SJCRH30 (cell line): Measurements from ENCODE around the gene ARHGAP11B.
"Not testable (repeated sequence)": the region's sequence is repeated elsewhere in the genome, so short reads cannot be mapped to it uniquely, and the experiment has no call there.

ENCODE experiments used
- DNase-seq, 2 experiments: peaks; one replicate each; pipeline ENCODE4 v3.0.0-alpha.2; 2015 to 2020
- H3K27ac ChIP-seq: fragments of 250-450 bp; sonication (Bioruptor Pico); 2 replicates; pipeline ENCODE4 v1.5.1; 2020; ENCODE audit warnings: mild to moderate bottlenecking, moderate library complexity
- H3K27me3 ChIP-seq: fragments of 250-450 bp; sonication (Bioruptor Pico); 2 replicates; pipeline ENCODE4 v1.5.1; 2020; ENCODE audit warnings: mild to moderate bottlenecking, moderate library complexity
- H3K36me3 ChIP-seq: fragments of 250-450 bp; sonication (Bioruptor Pico); 2 replicates; pipeline ENCODE4 v1.5.1; 2020; ENCODE audit warnings: mild to moderate bottlenecking, moderate library complexity
- H3K4me1 ChIP-seq: fragments of 250-450 bp; sonication (Bioruptor Pico); 2 replicates; pipeline ENCODE4 v1.5.1; 2020; ENCODE audit warnings: mild to moderate bottlenecking, moderate library complexity
- H3K4me3 ChIP-seq: fragments of 250-450 bp; sonication (Bioruptor Pico); 2 replicates; pipeline ENCODE4 v1.5.1; 2020; ENCODE audit warnings: mild to moderate bottlenecking, moderate library complexity
- H3K9me3 ChIP-seq: fragments of 250-450 bp; sonication (Bioruptor Pico); replicated peaks from 2 replicates; pipeline ENCODE4 v1.5.1; 2020; ENCODE audit warnings: mild to moderate bottlenecking, moderate library complexity

The ARHGAP11B gene

DNA sequence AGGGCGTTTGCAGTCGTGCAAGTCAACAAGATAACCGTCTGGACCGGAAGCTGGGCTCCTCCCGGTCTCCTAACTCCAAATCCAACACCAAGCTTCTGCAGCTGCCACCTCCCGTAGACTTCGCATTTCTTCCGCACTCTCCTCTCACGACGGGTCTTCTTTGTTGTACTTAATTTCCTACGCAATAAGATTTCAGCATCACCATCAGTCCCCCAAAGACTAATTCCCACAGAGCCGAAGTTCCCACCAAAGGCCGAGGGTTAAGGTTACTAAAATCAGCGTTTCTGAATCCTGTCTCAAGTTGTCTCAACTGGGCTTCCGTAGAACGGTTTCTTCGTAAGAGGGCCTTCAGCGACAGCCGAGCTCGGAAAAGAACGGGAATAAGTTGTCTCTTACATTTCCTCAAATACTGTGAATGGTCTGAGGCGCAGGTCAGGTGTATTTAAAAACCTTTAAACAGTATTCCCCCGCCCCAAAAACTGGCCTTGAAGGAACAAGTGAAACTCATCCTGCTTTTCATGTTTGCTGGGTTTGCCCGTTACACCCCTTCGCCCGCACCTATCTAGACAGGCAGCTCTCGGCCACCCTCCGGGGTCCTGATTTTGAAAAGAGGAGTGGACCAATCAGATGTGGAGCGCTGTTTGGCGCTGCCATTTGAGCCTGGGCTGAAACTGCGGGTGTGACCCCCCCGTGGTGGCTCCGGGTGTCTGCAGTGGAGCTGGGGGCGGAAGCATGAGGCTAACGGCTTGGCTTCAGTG is at the start of gene ARHGAP11B:
TSS of gene ARHGAP11B (plus strand) at position 693 of the 758 bp plus-strand sequence.
- Histone ChIP-seq H3K4me3 (peak within 1 kb of the TSS; percentile 95), H3K27ac (peak within 1 kb of the TSS; percentile 93)
- H3K27me3 ChIP-seq, H3K4me1 ChIP-seq, H3K36me3 ChIP-seq, H3K9me3 ChIP-seq: not testable (repeated sequence)
- DNase-seq: peak; percentile 95 to 96

DNA sequence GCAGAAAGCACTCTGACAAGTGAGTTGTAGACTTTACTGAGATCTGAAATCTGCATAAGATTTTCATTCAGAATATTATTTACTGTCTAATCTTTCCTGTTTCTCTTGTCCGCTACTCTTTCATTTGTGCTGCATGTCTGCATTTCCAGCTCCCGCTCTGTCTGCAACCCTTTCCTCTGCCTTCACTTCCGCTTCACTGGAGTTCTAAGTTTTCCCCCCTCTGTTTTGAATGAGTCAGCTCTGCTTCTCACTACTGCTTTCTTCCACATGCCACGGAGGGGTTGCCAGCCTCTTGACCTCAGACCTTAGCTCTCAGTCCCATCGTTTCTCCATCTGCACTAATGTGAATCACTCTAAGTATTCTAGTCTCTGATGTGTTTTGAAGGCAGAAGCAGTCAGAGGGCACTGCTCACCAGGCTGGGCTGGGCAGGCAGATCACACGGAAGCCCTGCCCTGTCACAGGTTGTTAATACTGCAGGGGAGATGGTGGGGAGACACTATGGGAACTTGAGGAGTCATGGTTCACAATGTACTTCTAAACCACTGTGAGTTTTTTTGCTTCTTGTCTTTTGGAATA is 46.4 kb upstream of the ARHGAP11B start:
- not testable (repeated sequence) for H3K4me1 ChIP-seq, DNase-seq, H3K27me3 ChIP-seq, H3K9me3 ChIP-seq, H3K27ac ChIP-seq, H3K36me3 ChIP-seq, H3K4me3 ChIP-seq

DNA sequence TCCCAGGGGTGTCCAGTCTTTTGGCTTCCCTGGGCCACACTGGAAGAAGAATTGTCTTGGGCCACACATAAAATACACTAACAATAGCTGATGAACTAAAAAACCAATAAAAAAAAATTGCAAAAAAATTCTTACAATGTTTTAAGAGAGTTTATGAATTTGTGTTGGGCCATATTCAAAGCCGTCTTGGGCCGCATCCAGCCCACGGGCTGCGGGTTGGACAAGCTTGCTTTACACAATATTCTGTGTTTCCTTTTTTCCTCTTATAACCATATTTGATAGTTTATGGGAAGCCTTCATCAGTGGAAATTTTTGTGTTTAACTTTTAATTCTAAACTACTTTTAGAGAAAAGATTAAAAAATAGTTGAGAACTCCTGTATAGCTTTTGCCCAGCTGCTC is 45.2 kb upstream of the ARHGAP11B start:
- not testable (repeated sequence) for H3K4me3 ChIP-seq, H3K4me1 ChIP-seq, DNase-seq, H3K9me3 ChIP-seq, H3K27ac ChIP-seq, H3K36me3 ChIP-seq, H3K27me3 ChIP-seq

DNA sequence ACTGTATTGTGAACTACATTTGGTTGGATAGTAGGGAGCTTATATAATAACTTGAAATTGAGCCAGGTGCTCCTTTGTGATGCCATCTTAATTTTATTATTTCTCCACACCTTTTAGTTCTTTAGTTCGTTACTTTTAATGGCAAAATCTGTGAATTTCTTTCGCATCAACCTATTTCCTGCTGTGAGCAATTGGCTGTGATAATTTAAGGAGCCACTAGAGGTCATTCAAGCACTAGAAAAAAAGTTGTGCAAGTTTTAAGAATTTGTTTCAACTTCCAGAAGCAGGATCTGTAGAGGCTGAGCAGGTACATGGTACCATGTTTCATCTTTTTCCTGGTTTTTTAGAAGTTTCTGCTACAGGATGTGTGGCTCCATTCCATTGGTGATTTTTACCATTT is 27.0 kb upstream of the ARHGAP11B start:
- DNase-seq, H3K9me3 ChIP-seq, H3K27me3 ChIP-seq, H3K4me1 ChIP-seq, H3K4me3 ChIP-seq, H3K36me3 ChIP-seq, H3K27ac ChIP-seq: not testable (repeated sequence)

DNA sequence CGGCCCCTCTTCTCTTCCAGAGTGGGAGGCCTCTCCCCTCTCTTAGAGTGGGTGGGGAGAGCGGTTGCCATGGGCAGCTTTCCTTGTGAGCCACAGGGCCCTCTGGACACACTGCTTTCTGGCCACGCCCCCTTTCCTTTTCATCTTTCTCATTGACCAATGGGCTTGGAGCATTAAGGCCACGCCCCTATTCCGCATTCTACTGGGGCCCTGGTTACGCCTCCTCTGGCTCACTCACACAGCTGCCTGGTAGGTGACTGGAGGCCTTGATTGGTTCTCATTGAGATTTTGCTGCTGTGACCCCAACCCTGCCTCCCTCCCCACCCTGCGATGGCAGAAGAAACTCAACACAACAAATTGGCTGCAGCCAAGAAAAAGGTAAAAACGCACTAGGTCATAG is 22.1 kb upstream of the ARHGAP11B start, which contains the start of gene GOLGA8H:
TSS of gene GOLGA8H (plus strand) at position 233 of the 400 bp plus-strand sequence. CDS start at position 331, 98 bp downstream.
- not testable (repeated sequence) for H3K9me3 ChIP-seq, H3K4me1 ChIP-seq
- DNase-seq: peak in 1 of 2 experiments; percentile 6

DNA sequence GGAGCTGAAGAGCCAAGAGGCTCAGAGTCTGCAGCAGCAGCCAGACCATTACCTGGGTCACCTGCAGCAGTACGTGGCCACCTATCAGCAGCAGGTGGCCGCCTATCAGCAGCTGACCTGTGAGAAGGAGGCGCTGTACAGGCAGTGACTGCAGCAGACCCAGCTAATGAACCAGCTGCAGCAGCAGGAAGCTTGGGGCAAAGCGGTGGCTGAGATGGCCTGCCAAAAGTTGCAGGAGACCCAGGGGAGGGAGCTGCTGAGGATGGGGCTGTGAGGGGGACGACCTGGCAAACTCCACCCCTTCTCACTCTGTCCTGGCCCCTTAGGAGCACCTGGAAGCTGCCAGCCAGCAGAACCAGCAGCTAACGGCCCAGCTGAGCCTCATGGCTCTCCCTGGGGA is 13.7 kb upstream of the ARHGAP11B start:
- H3K27me3 ChIP-seq, DNase-seq, H3K9me3 ChIP-seq, H3K27ac ChIP-seq, H3K4me3 ChIP-seq, H3K36me3 ChIP-seq, H3K4me1 ChIP-seq: not testable (repeated sequence)

More for the DNA sequence above, 22.1 kb upstream of the ARHGAP11B start, which contains the start of gene GOLGA8H:
- H3K36me3 ChIP-seq, H3K27ac ChIP-seq, H3K27me3 ChIP-seq, H3K4me3 ChIP-seq: not testable (repeated sequence)

DNA sequence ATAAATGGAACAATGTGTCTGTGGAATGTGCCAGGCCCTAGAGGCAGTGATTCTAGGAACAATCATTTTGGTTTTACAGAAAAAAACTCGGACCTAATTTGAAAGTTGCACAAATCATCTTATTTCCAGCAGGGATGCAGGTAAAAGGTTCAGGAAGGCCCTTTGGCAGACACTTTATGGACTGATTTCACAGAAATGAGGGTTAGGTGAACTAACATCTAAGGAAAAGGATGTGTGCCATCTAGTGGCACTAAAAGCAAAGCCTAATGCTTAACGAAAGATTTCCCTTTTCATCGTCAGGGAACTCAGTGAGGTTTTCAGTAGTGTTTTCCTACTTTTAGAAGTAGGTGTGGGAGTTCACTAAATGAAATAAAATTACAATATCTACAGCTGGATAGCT is 4.6 kb upstream of the ARHGAP11B start:
- H3K36me3 ChIP-seq, H3K4me3 ChIP-seq, H3K27ac ChIP-seq, H3K9me3 ChIP-seq, H3K27me3 ChIP-seq, H3K4me1 ChIP-seq: not testable (repeated sequence)
- peak in 1 of 2 experiments; percentile 31 for DNase-seq

DNA sequence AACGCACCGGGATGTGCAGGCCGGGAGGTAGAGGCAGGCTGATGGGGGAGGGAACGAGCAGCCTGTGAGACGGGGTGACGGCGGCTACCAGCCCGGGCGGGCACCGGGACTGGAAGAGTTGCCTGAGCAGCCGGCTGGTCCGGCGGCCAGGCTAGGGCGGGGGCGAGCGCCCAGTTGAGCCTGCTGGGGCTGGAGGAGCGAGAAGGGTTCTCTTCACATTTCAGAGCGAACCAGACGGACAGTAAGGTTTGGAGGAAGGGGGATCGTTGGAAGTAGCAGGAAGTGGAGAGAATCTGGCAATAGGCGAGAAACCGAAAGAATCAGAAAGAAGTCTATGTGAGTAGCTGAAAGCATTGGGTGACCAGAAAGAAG is 252 bp downstream of the ARHGAP11B start:
- H3K36me3 ChIP-seq, H3K27me3 ChIP-seq, H3K4me1 ChIP-seq, H3K9me3 ChIP-seq: not testable (repeated sequence)
- Histone ChIP-seq H3K27ac (peak overlapping the region; percentile 93), H3K4me3 (peak overlapping the region; percentile 95)
- DNase-seq: peak; percentile 10 to 40

DNA sequence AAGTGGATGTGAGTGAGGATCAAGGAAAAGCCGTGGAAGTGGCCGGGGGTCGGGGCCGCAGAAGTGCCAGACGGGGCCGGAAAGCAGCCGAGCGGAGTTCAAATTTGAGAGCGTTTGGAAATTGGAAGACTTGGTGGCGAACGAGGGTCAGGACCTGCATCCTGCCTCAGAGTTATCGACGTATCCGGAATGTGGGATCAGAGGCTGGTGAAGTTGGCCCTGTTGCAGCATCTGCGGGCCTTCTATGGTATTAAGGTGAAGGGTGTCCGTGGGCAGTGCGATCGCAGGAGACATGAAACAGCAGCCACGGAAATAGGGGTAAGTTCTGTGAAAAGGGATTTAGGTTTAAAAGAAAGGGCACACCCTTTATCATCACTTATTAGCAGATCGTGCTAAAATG is 704 bp downstream of the ARHGAP11B start:
- H3K9me3 ChIP-seq, H3K4me1 ChIP-seq, H3K36me3 ChIP-seq, H3K27me3 ChIP-seq: not testable (repeated sequence)
- peak in 1 of 2 experiments; percentile 17 for DNase-seq
- peak overlapping the region; percentile 95 for H3K4me3 ChIP-seq
- H3K27ac ChIP-seq: peak overlapping the region; percentile 93

DNA sequence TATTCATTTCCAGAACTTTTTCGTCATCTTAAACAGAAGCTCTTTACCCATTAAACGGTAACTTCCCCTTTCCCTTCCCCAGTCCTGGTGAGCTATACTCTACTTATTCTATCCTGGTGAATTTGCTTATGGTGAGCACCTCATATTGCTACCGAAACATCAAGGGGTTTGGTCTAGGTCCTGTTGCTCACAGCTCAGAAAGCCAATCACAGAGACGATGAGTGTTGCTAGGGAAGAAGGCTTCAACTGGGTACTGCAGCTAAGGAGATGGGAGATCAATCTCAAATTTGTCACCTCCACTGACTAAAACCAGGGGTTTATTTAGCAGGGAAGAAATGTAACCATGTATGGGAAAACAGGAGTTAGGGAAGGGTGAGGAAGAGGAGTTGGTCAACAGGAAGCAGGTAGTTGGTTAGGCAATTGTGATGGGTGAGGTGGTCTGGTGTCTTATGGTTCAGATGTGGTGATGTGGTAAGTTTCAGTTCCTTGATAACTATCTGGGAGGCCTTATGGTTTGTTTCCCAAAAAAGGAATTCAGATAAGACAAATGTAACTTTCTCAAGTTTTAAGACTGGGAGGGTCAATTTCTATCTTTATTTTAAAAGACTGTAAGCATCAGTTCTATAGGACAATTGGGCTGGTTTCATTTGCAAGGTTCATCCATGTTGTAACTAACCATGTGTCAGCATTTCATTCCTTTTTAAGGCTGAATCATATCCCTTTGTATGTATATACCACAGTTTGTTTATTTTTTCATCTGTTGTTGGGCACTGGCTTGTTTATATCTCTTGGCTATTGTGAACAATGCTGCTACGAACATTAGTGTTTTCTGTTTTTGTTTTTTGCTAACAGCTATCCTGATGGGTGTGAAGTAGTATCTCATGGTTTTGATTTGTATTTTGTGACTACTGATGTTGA is 24.3 kb downstream of the ARHGAP11B start:
- H3K27me3 ChIP-seq: no peaks in the 10 kb centered on the region
- H3K9me3 ChIP-seq: no peaks in the 10 kb centered on the region
- H3K36me3 ChIP-seq: peaks cover 44% of the 10 kb centered on the region
- H3K4me1 ChIP-seq: no peaks in the 10 kb centered on the region
- H3K4me3 ChIP-seq: no peak overlapping the region
- no peak for DNase-seq
- H3K27ac ChIP-seq: no peak overlapping the region

DNA sequence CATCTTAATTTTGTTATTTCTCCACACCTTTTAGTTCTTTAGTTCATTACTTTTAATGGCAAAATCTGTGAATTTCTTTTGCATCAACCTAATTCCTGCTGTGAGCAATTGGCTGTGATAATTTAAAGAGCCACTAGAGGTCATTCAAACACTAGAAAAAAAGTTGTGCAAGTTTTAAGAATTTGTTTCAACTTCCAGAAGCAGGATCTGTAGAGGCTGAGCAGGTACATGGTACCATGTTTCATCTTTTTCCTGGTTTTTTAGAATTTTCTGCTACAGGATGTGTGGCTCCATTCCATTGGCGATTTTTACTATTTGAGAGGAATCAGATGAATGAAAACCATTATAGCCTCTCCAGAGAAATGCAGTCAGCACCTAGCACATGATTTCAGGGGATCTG is 35.2 kb downstream of the ARHGAP11B start:
- not testable (repeated sequence) for H3K4me1 ChIP-seq, H3K9me3 ChIP-seq, H3K4me3 ChIP-seq, H3K27ac ChIP-seq, H3K27me3 ChIP-seq
- peak in 1 of 2 experiments; percentile 20 for DNase-seq
- peaks cover 29% of the 10 kb centered on the region for H3K36me3 ChIP-seq

DNA sequence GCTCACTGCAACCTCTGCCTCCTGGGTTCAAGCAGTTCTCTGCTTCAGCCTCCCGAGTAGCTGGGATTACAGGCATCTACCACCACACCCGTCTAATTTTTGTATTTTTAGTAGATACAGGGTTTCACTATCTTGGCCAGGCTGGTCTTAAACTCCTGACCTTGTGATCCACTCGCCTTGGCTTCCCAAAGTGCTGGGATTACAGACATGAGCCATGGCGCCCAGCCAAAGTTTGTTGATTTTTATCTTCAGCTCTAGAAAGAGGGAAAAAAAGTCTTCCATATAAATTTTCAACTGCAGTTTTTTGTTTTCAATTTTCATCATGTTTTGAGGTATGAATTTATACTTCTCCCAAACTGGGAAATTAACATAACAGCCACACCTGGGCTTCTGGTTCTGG is 43.7 kb downstream of the ARHGAP11B start:
- H3K4me1 ChIP-seq, H3K27ac ChIP-seq, DNase-seq, H3K4me3 ChIP-seq, H3K9me3 ChIP-seq, H3K27me3 ChIP-seq: not testable (repeated sequence)
- H3K36me3 ChIP-seq: peaks cover 51% of the 10 kb centered on the region

DNA sequence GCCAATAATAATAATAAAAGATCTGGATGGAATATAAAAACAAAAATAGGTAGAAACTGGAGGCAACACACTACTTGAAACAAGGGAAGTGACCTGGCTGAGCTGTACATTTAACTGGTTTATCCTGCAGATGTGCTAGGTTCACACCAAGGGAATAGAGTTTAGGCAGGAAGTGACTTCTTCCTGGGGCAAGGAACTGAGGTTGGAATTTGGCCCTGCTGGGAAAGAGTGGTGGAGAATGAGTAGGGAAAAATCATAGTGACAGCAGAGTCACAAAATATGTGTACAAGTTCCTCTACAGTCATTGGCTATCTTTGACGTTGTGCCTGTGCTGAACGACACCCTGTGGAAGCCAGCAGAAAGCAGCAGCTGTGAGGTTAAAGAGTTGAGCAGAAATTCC is 44.1 kb downstream of the ARHGAP11B start:
- Histone ChIP-seq H3K27me3 (no peaks in the 10 kb centered on the region), H3K4me1 (no peaks in the 10 kb centered on the region), H3K36me3 (peaks cover 51% of the 10 kb centered on the region), H3K4me3 (no peak overlapping the region), H3K27ac (no peak overlapping the region), H3K9me3 (no peaks in the 10 kb centered on the region)
- DNase-seq: no peak

DNA sequence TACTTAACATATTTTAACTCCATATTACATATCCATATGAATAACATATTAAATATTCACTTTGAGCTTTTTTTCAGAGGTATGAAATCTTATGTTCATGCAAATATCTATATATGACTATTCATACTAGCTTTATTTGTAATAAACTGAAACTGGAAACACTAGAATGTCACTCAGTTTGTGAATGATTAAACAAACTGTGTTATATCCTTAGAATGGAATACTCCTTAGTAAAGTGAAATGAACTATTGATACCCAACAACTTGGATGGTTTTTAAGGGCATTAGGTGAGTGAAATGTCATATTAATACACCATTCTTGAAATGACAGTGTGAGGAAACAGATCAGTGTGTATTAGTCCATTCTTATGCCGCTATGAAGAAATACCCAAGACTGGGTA is 45.4 kb downstream of the ARHGAP11B start:
- Histone ChIP-seq H3K4me1 (no peaks in the 10 kb centered on the region), H3K27ac (no peak overlapping the region), H3K9me3 (no peaks in the 10 kb centered on the region), H3K27me3 (no peaks in the 10 kb centered on the region), H3K36me3 (peaks cover 51% of the 10 kb centered on the region), H3K4me3 (no peak overlapping the region)
- DNase-seq: no peak

DNA sequence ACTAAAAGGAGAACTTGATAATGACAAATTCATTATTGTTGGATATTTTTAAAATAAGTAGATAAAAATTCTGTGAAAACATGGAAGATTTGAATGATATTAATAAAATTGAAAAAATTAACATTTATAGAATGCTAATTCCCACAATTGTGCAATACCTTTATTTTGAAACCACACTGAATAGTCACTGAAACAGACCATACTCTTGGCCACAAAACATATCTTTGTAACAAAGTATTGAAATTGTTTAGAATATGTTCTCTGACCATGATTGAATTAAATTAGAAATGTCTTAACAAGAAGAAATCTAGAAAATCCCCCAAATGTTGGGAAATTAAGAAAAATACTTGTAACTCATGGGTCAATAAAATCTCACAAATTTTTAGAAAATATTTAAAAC is 49.2 kb downstream of the ARHGAP11B start:
- Histone ChIP-seq H3K4me3 (no peak overlapping the region), H3K36me3 (peaks cover 17% of the 10 kb centered on the region), H3K27me3 (no peaks in the 10 kb centered on the region), H3K27ac (no peak overlapping the region), H3K9me3 (no peaks in the 10 kb centered on the region), H3K4me1 (no peaks in the 10 kb centered on the region)
- DNase-seq: no peak
